GM23248 (cell line): ENCODE data around the gene ZNF358.

Source experiments
- EZH2 ChIP-seq: fragments of 200-600 bp; sonication (generic); IDR thresholded peaks from 2 replicates; pipeline ENCODE4 v1.6.1; 2018; ENCODE audit warnings: antibody characterized with exemption, mild to moderate bottlenecking; ENCODE audit not compliant: insufficient read depth, poor library complexity, severe bottlenecking
- EZH2phosphoT487 ChIP-seq: fragments of 200-600 bp; sonication (generic); IDR thresholded peaks from 2 replicates; pipeline ENCODE4 v1.6.1; 2018; ENCODE audit warnings: antibody characterized with exemption, moderate library complexity, mild to moderate bottlenecking, low read depth; ENCODE audit not compliant: insufficient read depth

DNA sequence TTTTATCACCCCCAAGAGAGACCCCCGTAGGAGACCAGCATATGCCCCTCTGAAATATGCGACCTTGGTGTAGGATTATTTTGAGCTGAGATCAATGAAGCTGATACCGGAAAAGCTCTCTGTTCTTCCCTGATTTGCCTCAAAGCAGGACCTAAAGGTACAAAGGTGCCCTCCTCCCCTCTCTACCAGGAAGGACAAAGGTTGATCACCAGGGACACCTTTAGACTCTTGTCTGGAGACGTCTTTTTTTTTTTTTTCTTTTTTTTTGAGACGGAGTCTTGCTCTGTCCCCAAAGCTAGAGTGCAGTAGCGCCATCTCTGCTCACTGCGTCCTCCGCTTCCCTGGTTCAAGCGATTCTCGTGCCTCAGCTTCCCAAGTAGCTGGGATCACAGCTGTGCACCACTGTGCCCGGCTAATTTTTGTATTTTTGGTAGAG is 26.3 kb upstream of the ZNF358 start:
- TF ChIP-seq EZH2phosphoT487 (no peak), EZH2 (no peak)
